GM23338 (cell line): ENCODE results near the gene MAZ. TPM values are rescaled to one million over a fixed set of nuclear protein-coding genes. Genes with fewer than 3 reads are reported as not detected.

Source experiments
- ATAC-seq: fragments of 200-7000 bp; cut with Tn5 transposase; 3 replicates; pipeline ENCODE4 v1.9.1; 2020
- DNase-seq: peaks from one replicate; pipeline ENCODE4 v3.0.0-alpha.2; 2015; ENCODE audit warnings: low spot score
- H2AFZ ChIP-seq: fragments of 200-600 bp; sonication (generic); 2 replicates; pipeline ENCODE4 v1.8.0; 2016; ENCODE audit warnings: antibody characterized with exemption, mild to moderate bottlenecking, moderate library complexity
- H3F3A ChIP-seq: fragments of 200-600 bp; sonication (generic); replicated peaks from 2 replicates; pipeline ENCODE4 v1.8.0; 2017; ENCODE audit warnings: antibody characterized with exemption, mixed run types, low read depth
- H3K27ac ChIP-seq: fragments of 200-600 bp; sonication (generic); 2 replicates; pipeline ENCODE4 v1.6.1; 2016; ENCODE audit warnings: low read depth
- H3K27me3 ChIP-seq: fragments of 200-600 bp; sonication (generic); 2 replicates; pipeline ENCODE4 v1.8.0; 2016; ENCODE audit warnings: mild to moderate bottlenecking, mixed run types, moderate library complexity; ENCODE audit not compliant: insufficient read depth
- H3K36me3 ChIP-seq: fragments of 200-600 bp; sonication (generic); 2 replicates; pipeline ENCODE4 v1.8.0; 2016; ENCODE audit warnings: mild to moderate bottlenecking; ENCODE audit not compliant: insufficient read depth
- H3K4me1 ChIP-seq: fragments of 200-600 bp; sonication (generic); 2 replicates; pipeline ENCODE4 v1.8.0; 2016; ENCODE audit warnings: mild to moderate bottlenecking, moderate library complexity; ENCODE audit not compliant: insufficient read depth
- H3K4me2 ChIP-seq: fragments of 200-600 bp; sonication (generic); 2 replicates; pipeline ENCODE4 v1.7.1; 2017; ENCODE audit warnings: mixed run types
- H3K4me3 ChIP-seq: fragments of 200-600 bp; sonication (generic); 2 replicates; pipeline ENCODE4 v1.6.1; 2016; ENCODE audit warnings: mixed run types
- H3K79me2 ChIP-seq: fragments of 200-600 bp; sonication (generic); replicated peaks from 2 replicates; pipeline ENCODE4 v1.8.0; 2017; ENCODE audit warnings: mild to moderate bottlenecking; ENCODE audit not compliant: insufficient read depth
- H3K9me2 ChIP-seq: fragments of 200-600 bp; sonication (generic); 2 replicates; pipeline ENCODE4 v1.8.0; 2017; ENCODE audit not compliant: insufficient read depth
- H4K20me1 ChIP-seq: fragments of 200-600 bp; sonication (generic); replicated peaks from 2 replicates; pipeline ENCODE4 v1.8.0; 2017; ENCODE audit warnings: mild to moderate bottlenecking; ENCODE audit not compliant: insufficient read depth
- H3K27ac Mint-ChIP-seq: 2 replicates; pipeline ENCODE4 v1.8.0; 2020; ENCODE audit warnings: inconsistent platforms, mild to moderate bottlenecking, moderate library complexity, mixed read lengths
- H3K27me3 Mint-ChIP-seq: 3 replicates; pipeline ENCODE4 v1.8.0; 2022; ENCODE audit warnings: low read depth, mild to moderate bottlenecking, moderate library complexity, mixed read lengths, inconsistent platforms; ENCODE audit not compliant: insufficient read depth, poor library complexity
- H3K36me3 Mint-ChIP-seq: 3 replicates; pipeline ENCODE4 v1.8.0; 2021; ENCODE audit warnings: low read depth, mild to moderate bottlenecking, inconsistent platforms, moderate library complexity, mixed read lengths
- H3K4me1 Mint-ChIP-seq: 3 replicates; pipeline ENCODE4 v1.8.0; 2020; ENCODE audit warnings: mild to moderate bottlenecking, inconsistent platforms, mixed read lengths
- H3K4me3 Mint-ChIP-seq: 3 replicates; pipeline ENCODE4 v1.8.0; 2021; ENCODE audit warnings: moderate library complexity, mild to moderate bottlenecking, inconsistent platforms, mixed read lengths
- H3K9me3 Mint-ChIP-seq: 3 replicates; pipeline ENCODE4 v1.8.0; 2020; ENCODE audit warnings: moderate library complexity, mild to moderate bottlenecking, inconsistent platforms, mixed read lengths
- CREB1 ChIP-seq: fragments of 250-450 bp; sonication (Bioruptor Pico); IDR thresholded peaks from 2 replicates; pipeline ENCODE4 v1.5.0; 2020; ENCODE audit warnings: low read depth, mild to moderate bottlenecking, moderate library complexity
- CTCF ChIP-seq, 2 experiments: fragments of 200-600 bp in 1 of 2; sonication (generic) in 1 of 2; conservative IDR thresholded peaks; 2 replicates each; pipeline versions ENCODE4 v1.5.1 to v1.6.1; 2016 to 2017; ENCODE audit warnings: antibody characterized with exemption in 2 of 2, low read depth in 2 of 2, mild to moderate bottlenecking in 2 of 2, moderate library complexity in 1 of 2
- EZH2 ChIP-seq: fragments of 200-600 bp; sonication (generic); IDR thresholded peaks from one replicate; pipeline ENCODE4 v1.8.0; 2017; ENCODE audit warnings: antibody characterized with exemption, mild to moderate bottlenecking, low read depth; ENCODE audit not compliant: unreplicated experiment
- EZH2phosphoT487 ChIP-seq: fragments of 200-600 bp; sonication (generic); IDR thresholded peaks from one replicate; pipeline ENCODE4 v1.8.1; 2018; ENCODE audit warnings: antibody characterized with exemption; ENCODE audit not compliant: unreplicated experiment
- JUNB ChIP-seq: IDR thresholded peaks from one replicate; pipeline ENCODE4 v1.6.1; 2016; ENCODE audit warnings: antibody characterized with exemption; ENCODE audit not compliant: unreplicated experiment
- NANOG ChIP-seq: IDR thresholded peaks from 2 replicates; pipeline ENCODE4 v1.6.1; 2016; ENCODE audit warnings: antibody characterized with exemption, borderline replicate concordance
- POLR2AphosphoS5 ChIP-seq: IDR thresholded peaks from 2 replicates; pipeline ENCODE4 v1.6.1; 2016; ENCODE audit warnings: antibody characterized with exemption, low read depth
- STAT1 ChIP-seq: IDR thresholded peaks from one replicate; pipeline ENCODE4 v1.6.1; 2016; ENCODE audit warnings: antibody characterized with exemption; ENCODE audit not compliant: unreplicated experiment
- ZNF114 ChIP-seq: fragments of 250-450 bp; sonication (Bioruptor Pico); IDR thresholded peaks from 2 replicates; pipeline ENCODE4 v1.5.0; 2020; ENCODE audit warnings: mild to moderate bottlenecking, moderate library complexity
- ZNF331 ChIP-seq: fragments of 250-450 bp; sonication (Bioruptor Pico); IDR thresholded peaks from 2 replicates; pipeline ENCODE4 v1.5.0; 2020; ENCODE audit warnings: low read depth, mild to moderate bottlenecking, moderate library complexity
- polyA plus RNA-seq: library from polyadenylated mRNA; unstranded; fragments of >200 nt; fragmentation: Nextera tagmentation; extraction: Ambion mirVana; gene quantifications from 2 replicates; pipeline ENCODE4 v1.2.1, GENCODE V29; 2016
- total RNA-seq: library from RNA; depleted of rRNA; stranded (reverse); fragments of >200 nt; shearing (Covaris generic); gene quantifications from 2 replicates; pipeline ENCODE4 v1.2.3, GENCODE V29; 2014
- TF ChIP-seq, protein P1 (sequence below): fragments of 250-450 bp; sonication (Bioruptor Pico); IDR thresholded peaks from 2 replicates; pipeline ENCODE4 v1.5.0; 2020; ENCODE audit warnings: mild to moderate bottlenecking, moderate library complexity

MAZ gene
- total and polyA plus RNA-seq, 2 experiments from 2014 or later, result 155 to 270 TPM

GRCh38 chr16:29825145-29826044, 19.1 kb downstream of the MAZ start:
- H3K4me1 Mint-ChIP-seq, result peaks cover 20% of the 10 kb centered on the region
- DNase-seq (no peak), ATAC-seq (peak; percentile 46)
- H3K4me2 ChIP-seq, result no peak overlapping the region
- no peak for TF ChIP-seq STAT1
- no peak overlapping the region for H3K4me3 ChIP-seq
- peaks cover 5% of the 10 kb centered on the region for H3K36me3 Mint-ChIP-seq
- no peaks in the 10 kb centered on the region; the same call in 1 of the 2 replicates for H3K4me1 ChIP-seq
- no peak overlapping the region for H2AFZ ChIP-seq
- no peaks in the 10 kb centered on the region for H3K79me2 ChIP-seq
- H3K27ac ChIP-seq, result 0 out of 2 replicates have a peak overlapping the region, but pooled peaks have one; percentile 32
- H3F3A ChIP-seq, result no peaks in the 10 kb centered on the region; the same call in none of the 2 replicates
- H4K20me1 ChIP-seq, result peaks cover 3% of the 10 kb centered on the region; the same call in 1 of the 2 replicates
- peak overlapping the region; percentile 93 for H3K27ac Mint-ChIP-seq
- H3K27me3 ChIP-seq, result no peaks in the 10 kb centered on the region
- H3K27me3 Mint-ChIP-seq, result peaks cover 11% of the 10 kb centered on the region
- H3K4me3 Mint-ChIP-seq, result no peak overlapping the region; the same call in 2 of the 3 replicates
- no peaks in the 10 kb centered on the region; the same call in 2 of the 3 replicates for H3K9me3 Mint-ChIP-seq
- no peaks in the 10 kb centered on the region for H3K36me3 ChIP-seq
- no peaks in the 10 kb centered on the region for H3K9me2 ChIP-seq

DNA sequence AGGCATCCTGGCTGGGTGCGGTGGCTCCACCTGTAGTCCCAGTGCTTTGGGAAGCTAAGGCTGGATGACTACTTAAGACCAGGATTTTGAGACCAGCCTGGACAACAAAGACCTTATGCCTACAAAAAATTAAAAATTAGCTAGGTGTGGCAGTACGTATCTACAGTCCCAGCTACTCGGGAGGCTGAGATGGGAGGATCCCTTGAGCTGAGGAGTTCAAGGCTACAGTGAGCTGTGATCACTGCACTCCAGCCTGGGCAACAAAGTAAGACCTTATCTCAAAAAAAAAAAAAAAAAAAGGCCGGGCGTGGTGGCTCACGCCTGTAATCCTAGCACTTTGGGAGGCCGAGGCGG, 20.0 kb downstream of the MAZ start:
- H3K9me3 Mint-ChIP-seq, result no peaks in the 10 kb centered on the region; the same call in 2 of the 3 replicates
- no peak overlapping the region for H3K4me3 ChIP-seq
- no peaks in the 10 kb centered on the region for H3K9me2 ChIP-seq
- no peaks in the 10 kb centered on the region for H3K36me3 Mint-ChIP-seq
- no peak overlapping the region for H3K4me3 Mint-ChIP-seq
- no peak overlapping the region for H2AFZ ChIP-seq
- no peaks in the 10 kb centered on the region; the same call in 1 of the 2 replicates for H3F3A ChIP-seq
- no peak for DNase-seq
- H3K4me2 ChIP-seq, result no peak overlapping the region
- H3K27ac Mint-ChIP-seq, result no peak overlapping the region
- H3K27ac ChIP-seq, result no peak overlapping the region
- H3K4me1 ChIP-seq, result no peaks in the 10 kb centered on the region; the same call in 1 of the 2 replicates
- H4K20me1 ChIP-seq, result peaks cover 3% of the 10 kb centered on the region; the same call in 1 of the 2 replicates
- H3K27me3 ChIP-seq, result no peaks in the 10 kb centered on the region
- no peaks in the 10 kb centered on the region for H3K36me3 ChIP-seq
- H3K27me3 Mint-ChIP-seq, result peaks cover 11% of the 10 kb centered on the region
- no peak for ATAC-seq
- peaks cover 16% of the 10 kb centered on the region for H3K4me1 Mint-ChIP-seq
- no peaks in the 10 kb centered on the region for H3K79me2 ChIP-seq
- TF ChIP-seq STAT1, result no peak
- TF ChIP-seq CREB1 (CRISPR knock-in tag), result no peak
- no peak for TF ChIP-seq ZNF114 (CRISPR knock-in tag)
- no peak for TF ChIP-seq POLR2AphosphoS5
- no peak for TF ChIP-seq NANOG
- no peak for TF ChIP-seq EZH2phosphoT487
- TF ChIP-seq CTCF (conservative IDR thresholded peaks at IDR 0.05; ENCODE audit: low read depth in 2 of 2), result no peak
- no peak for TF ChIP-seq ZNF331
- TF ChIP-seq, protein P1, sequence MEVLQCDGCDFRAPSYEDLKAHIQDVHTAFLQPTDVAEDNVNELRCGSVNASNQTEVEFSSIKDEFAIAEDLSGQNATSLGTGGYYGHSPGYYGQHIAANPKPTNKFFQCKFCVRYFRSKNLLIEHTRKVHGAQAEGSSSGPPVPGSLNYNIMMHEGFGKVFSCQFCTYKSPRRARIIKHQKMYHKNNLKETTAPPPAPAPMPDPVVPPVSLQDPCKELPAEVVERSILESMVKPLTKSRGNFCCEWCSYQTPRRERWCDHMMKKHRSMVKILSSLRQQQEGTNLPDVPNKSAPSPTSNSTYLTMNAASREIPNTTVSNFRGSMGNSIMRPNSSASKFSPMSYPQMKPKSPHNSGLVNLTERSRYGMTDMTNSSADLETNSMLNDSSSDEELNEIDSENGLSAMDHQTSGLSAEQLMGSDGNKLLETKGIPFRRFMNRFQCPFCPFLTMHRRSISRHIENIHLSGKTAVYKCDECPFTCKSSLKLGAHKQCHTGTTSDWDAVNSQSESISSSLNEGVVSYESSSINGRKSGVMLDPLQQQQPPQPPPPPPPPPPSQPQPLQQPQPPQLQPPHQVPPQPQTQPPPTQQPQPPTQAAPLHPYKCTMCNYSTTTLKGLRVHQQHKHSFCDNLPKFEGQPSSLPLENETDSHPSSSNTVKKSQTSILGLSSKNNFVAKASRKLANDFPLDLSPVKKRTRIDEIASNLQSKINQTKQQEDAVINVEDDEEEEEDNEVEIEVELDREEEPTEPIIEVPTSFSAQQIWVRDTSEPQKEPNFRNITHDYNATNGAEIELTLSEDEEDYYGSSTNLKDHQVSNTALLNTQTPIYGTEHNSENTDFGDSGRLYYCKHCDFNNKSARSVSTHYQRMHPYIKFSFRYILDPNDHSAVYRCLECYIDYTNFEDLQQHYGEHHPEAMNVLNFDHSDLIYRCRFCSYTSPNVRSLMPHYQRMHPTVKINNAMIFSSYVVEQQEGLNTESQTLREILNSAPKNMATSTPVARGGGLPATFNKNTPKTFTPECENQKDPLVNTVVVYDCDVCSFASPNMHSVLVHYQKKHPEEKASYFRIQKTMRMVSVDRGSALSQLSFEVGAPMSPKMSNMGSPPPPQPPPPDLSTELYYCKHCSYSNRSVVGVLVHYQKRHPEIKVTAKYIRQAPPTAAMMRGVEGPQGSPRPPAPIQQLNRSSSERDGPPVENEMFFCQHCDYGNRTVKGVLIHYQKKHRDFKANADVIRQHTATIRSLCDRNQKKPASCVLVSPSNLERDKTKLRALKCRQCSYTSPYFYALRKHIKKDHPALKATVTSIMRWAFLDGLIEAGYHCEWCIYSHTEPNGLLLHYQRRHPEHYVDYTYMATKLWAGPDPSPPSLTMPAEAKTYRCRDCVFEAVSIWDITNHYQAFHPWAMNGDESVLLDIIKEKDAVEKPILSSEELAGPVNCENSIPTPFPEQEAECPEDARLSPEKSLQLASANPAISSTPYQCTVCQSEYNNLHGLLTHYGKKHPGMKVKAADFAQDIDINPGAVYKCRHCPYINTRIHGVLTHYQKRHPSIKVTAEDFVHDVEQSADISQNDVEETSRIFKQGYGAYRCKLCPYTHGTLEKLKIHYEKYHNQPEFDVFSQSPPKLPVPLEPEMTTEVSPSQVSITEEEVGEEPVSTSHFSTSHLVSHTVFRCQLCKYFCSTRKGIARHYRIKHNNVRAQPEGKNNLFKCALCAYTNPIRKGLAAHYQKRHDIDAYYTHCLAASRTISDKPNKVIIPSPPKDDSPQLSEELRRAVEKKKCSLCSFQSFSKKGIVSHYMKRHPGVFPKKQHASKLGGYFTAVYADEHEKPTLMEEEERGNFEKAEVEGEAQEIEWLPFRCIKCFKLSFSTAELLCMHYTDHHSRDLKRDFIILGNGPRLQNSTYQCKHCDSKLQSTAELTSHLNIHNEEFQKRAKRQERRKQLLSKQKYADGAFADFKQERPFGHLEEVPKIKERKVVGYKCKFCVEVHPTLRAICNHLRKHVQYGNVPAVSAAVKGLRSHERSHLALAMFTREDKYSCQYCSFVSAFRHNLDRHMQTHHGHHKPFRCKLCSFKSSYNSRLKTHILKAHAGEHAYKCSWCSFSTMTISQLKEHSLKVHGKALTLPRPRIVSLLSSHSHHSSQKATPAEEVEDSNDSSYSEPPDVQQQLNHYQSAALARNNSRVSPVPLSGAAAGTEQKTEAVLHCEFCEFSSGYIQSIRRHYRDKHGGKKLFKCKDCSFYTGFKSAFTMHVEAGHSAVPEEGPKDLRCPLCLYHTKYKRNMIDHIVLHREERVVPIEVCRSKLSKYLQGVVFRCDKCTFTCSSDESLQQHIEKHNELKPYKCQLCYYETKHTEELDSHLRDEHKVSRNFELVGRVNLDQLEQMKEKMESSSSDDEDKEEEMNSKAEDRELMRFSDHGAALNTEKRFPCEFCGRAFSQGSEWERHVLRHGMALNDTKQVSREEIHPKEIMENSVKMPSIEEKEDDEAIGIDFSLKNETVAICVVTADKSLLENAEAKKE (CRISPR knock-in tag), result no peak
- TF ChIP-seq JUNB, result no peak
- TF ChIP-seq EZH2, result no peak
